GM19099 (cell line): ENCODE data around the gene CAMK2B.

Source experiments
- POLR2A ChIP-seq: IDR thresholded peaks from 3 replicates; pipeline ENCODE4 v1.6.1; 2011; ENCODE audit warnings: low read depth; ENCODE audit not compliant: insufficient read length; ENCODE audit errors: extremely low read depth

CAMK2B gene

GRCh38 chr7:44267719-44268421 lies 57.5 kb downstream of the CAMK2B start:
- no peak for TF ChIP-seq POLR2A

DNA sequence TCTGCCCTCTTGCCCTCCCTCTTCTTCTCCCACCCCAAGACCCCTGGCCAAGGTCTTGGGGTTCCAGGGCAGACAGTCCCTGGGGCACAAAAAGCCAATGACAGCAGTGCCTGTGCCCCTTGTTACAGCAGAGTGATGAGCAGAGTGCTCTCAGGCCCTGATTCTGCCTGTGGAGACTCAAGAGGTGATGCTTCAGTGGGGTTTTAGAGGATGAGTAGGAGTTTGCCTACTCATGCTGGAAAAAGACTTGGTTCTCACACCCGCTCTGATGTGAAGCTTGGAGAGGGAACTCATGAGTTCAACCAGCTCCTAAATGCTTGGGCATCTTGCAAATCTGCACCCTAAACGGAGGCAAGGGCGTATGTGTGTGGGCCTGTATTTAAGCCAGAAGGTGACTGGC lies 58.2 kb downstream of the CAMK2B start:
- no peak for TF ChIP-seq POLR2A

- TF ChIP-seq POLR2A, result no peak
These were observed 58.9 kb downstream of the CAMK2B start for GRCh38 chr7:44266526-44266925.

GRCh38 chr7:44265728-44266127 lies 59.7 kb downstream of the CAMK2B start:
- TF ChIP-seq POLR2A, result no peak

- TF ChIP-seq POLR2A, result no peak
These were observed 61.0 kb downstream of the CAMK2B start for GRCh38 chr7:44264221-44264931.

- no peak for TF ChIP-seq POLR2A
These were observed 61.9 kb downstream of the CAMK2B start for GRCh38 chr7:44263326-44264082.

DNA sequence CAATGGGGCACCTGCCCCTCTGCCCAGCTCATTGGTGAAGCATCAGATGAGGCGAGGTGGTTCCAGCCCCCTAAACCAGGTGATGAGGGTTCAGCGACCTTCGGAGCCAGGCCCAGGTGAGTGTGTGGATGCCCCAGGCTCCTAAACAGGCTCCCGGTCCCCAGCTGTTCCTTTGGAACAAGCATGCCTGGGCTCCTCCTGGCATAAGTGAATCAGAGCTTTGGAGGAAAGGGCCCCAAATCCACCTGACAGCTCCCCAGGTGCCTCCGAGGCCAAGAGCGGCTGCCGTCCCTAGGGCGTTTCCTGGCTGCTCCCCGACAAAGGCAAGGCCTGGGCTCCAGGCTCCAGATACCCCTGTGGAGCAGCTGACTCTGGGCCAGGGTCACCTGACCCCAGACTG lies 63.4 kb downstream of the CAMK2B start:
- no peak for TF ChIP-seq POLR2A

DNA sequence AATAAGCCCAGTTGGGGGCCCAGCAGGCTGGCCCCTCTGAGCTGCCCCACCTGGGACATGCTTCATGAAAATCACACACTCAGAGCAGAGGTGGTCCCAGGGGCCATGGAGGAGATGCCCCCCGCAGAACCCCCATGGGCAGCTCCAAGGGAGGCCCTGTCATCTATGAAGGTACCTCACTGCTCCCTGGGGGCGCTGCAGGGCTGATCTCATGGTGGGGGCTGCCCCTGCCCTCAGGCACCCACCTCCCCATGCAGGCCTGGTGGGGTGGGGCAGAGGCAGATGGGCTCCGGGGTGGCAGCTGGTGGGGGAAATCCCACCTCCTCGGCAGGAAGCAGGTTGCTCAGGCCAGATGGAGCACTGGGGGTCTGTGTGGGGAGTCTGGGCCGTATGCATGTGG lies 64.2 kb downstream of the CAMK2B start:
- TF ChIP-seq POLR2A, result no peak

DNA sequence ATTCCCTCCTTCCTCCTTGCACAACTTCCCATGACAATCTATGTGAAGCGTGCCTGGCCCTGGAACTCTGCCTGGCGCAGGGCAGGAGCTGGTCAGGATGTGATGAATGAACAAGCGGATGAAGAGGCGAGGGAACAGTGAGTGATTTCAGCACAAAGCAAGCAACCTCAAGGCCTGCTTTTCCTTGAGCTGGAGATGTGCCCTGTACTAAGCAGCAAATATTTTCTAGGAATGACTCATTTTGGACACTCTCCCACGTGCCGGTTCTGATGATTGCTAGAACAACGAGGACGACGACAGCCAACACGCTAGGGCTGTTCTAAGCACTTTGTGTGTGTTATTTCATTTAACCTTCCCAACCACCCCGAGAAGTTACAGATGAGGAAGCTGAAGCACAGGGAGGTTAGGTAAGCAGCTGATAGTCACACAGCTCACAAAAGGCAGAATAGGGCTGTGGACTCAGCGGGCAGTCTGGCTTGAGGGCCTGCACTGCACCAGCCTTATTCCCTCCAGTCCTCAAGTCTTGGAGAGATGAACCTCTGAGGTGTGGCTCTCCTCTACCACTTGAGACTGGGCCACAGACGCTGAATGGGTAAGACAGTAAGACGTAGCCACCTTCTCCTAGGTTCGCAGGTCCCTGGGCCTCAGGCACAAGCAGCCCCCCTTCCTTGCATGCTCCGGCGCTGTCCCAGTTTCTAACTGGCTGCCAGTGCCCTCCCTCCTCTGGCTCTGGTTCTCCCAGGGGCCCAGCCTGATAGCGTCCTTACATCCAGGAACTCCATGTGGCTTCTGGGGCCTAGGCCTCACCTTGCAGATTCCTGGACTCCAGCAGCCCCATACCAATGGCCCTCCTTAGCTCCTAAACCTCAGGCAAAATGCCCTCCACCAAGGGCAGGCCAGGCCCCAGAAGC lies 65.6 kb downstream of the CAMK2B start:
- TF ChIP-seq POLR2A, result no peak

DNA sequence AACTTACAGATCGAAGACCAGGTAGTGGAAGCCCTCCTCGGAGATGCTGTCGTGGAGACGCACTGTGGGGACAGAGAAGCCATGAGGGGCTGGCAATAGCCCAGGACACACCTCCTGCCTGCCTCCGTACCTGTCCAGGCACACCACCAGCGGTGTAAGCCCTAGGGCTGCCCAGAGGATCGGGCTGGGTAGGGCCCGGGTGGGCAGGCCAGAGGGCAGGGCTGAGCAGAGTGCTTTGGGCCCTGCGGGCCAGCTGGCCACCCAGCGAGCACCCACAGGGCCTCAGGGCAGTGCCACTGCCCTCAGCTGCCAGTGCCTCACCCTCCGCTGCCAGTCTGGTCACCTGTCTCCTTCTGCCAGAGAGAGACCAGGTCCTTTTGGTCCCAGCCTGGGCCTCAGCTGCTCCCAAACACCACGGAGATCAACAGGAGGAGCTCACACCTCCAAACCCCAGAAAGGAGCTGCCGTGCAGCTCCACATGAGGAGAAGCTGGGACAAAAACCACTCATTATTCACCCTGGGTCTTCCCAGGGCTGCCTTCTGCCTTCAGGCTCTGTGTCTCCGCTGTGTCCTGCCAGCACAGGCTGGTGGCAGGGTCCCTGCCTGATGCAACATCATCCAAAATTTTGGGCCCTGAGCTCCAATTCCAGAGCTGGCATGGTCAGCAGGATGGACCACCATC lies 66.4 kb downstream of the CAMK2B start:
- no peak for TF ChIP-seq POLR2A

- no peak for TF ChIP-seq POLR2A
These were observed 67.0 kb downstream of the CAMK2B start for GRCh38 chr7:44258423-44258760.

- peak; percentile 47 for TF ChIP-seq POLR2A
These were observed 67.6 kb downstream of the CAMK2B start for GRCh38 chr7:44257618-44258422.

DNA sequence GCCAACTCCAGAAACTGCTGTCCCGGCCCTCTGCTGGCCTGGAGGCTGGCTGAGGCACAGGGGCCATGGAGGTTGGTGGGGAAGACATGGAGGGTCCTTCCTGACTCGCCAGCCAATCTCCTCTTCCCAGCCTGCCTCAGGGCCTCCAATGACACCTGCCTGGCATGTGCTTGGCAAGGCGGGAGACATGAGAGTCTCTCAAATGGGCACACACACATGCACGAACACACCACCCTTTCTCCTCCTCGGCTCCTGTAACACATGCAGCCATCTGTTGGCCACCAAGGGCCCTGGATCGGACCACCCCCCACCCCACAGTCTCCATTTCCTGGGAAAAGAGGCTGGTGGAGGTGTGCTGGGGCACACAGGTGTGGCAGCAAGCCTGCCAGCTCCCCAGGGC lies 68.2 kb downstream of the CAMK2B start:
- TF ChIP-seq POLR2A, result no peak
